Vagina (tissue), 2 donors: ENCODE measurements around the gene TRIM47. TPM values are rescaled to one million over a fixed set of nuclear protein-coding genes. Genes with fewer than 3 reads are reported as not detected.

Experiments used
- DNase-seq, 2 donors: peaks; one replicate each; pipeline ENCODE4 v3.0.0-alpha.2; 2017; ENCODE audit errors: extremely low spot score in 2 of 2
- H3K27ac ChIP-seq: fragments of 200-600 bp; sonication (generic); one replicate; pipeline ENCODE4 v1.5.1; 2019
- H3K27me3 ChIP-seq: fragments of 200-600 bp; sonication (generic); one replicate; pipeline ENCODE4 v1.5.1; 2019
- H3K36me3 ChIP-seq, 2 donors: fragments of 200-600 bp; sonication (generic); one replicate each; pipeline ENCODE4 v1.5.1; 2017 to 2019
- H3K4me1 ChIP-seq: fragments of 200-600 bp; sonication (generic); one replicate; pipeline ENCODE4 v1.5.1; 2019
- H3K4me3 ChIP-seq, 2 donors: fragments of 200-600 bp; sonication (generic); 1 replicate in 1 of 2; 2 replicates in 1 of 2; pipeline ENCODE4 v1.5.1; 2016 to 2019
- H3K9me3 ChIP-seq: fragments of 200-600 bp; sonication (generic); one replicate; pipeline ENCODE4 v1.5.1; 2019
- CTCF ChIP-seq, 3 experiments: fragments of 450-650 bp in 2 of 3; fragments of 200-600 bp in 1 of 3; sonication (generic) in 1 of 3; IDR thresholded peaks; one replicate each; pipeline ENCODE4 v1.5.1; 2017 to 2019; ENCODE audit warnings: antibody characterized with exemption in 3 of 3, mild to moderate bottlenecking in 2 of 3, moderate library complexity in 2 of 3
- POLR2A ChIP-seq, 2 donors: fragments of 450-650 bp; IDR thresholded peaks; one replicate each; pipeline ENCODE4 v1.6.1; 2017; ENCODE audit warnings: antibody characterized with exemption in 2 of 2, mild to moderate bottlenecking in 2 of 2, moderate library complexity in 2 of 2
- POLR2AphosphoS5 ChIP-seq, 2 donors: sonication (generic); formaldehyde crosslinking; IDR thresholded peaks; one replicate each; pipeline ENCODE4 v1.9.0; 2017; ENCODE audit warnings: antibody characterized with exemption in 2 of 2, mild to moderate bottlenecking in 2 of 2, low read depth in 1 of 2; ENCODE audit not compliant: insufficient read depth in 1 of 2
- intact Hi-C: fragments of 100-400 bp; cut with DNase I; formaldehyde crosslinking; loops from one replicate; pipeline ENCODE4 v1.15.1; 2023
- total RNA-seq: library from RNA; depleted of rRNA; stranded (reverse); fragments of >200 nt; gene quantifications from one replicate; pipeline ENCODE4 v1.2.3, GENCODE V29; 2016

TRIM47 gene
- total RNA-seq, 1 donor from 2014 or later, result 63.3 TPM

GRCh38 chr17:75902406-75902805, 24.0 kb upstream of the TRIM47 start:
- no peak for DNase-seq
- H3K9me3 ChIP-seq, result no peaks in the 10 kb centered on the region
- no peaks in the 10 kb centered on the region for H3K27me3 ChIP-seq
- peaks cover 0 to 35% of the 10 kb centered on the region in 2 donors for H3K36me3 ChIP-seq
- H3K4me1 ChIP-seq, result peaks cover 32% of the 10 kb centered on the region
- no peak overlapping the region for H3K27ac ChIP-seq
- no peak for TF ChIP-seq POLR2AphosphoS5 (IDR thresholded peaks at IDR 0.05; ENCODE audit: insufficient read depth in 1 of 2, low read depth in 1 of 2)
- TF ChIP-seq POLR2A (IDR thresholded peaks at IDR 0.05), result no peak
- TF ChIP-seq CTCF (IDR thresholded peaks at IDR 0.05), result no peak
- intact Hi-C loops, result no loop called here
- H3K4me3 ChIP-seq, result no peak overlapping the region

- no peaks in the 10 kb centered on the region for H3K9me3 ChIP-seq
- no peak overlapping the region for H3K4me3 ChIP-seq
- peaks cover 0 to 35% of the 10 kb centered on the region in 2 donors for H3K36me3 ChIP-seq
- no peaks in the 10 kb centered on the region for H3K27me3 ChIP-seq
- DNase-seq, result no peak
- TF ChIP-seq POLR2AphosphoS5 (IDR thresholded peaks at IDR 0.05; ENCODE audit: insufficient read depth in 1 of 2, low read depth in 1 of 2), result no peak
- no peak for TF ChIP-seq POLR2A (IDR thresholded peaks at IDR 0.05)
- H3K4me1 ChIP-seq, result peaks cover 37% of the 10 kb centered on the region
- H3K27ac ChIP-seq, result no peak overlapping the region
- intact Hi-C loops, result no loop called here
Measured at GRCh38 chr17:75901727-75902126, 23.3 kb upstream of the TRIM47 start.

GRCh38 chr17:75900691-75901533, 22.5 kb upstream of the TRIM47 start:
- Histone ChIP-seq H3K4me1 (peaks cover 34% of the 10 kb centered on the region), H3K4me3 (no peak overlapping the region), H3K27ac (no peak overlapping the region), H3K9me3 (no peaks in the 10 kb centered on the region), H3K27me3 (no peaks in the 10 kb centered on the region), H3K36me3 (peaks cover 0 to 35% of the 10 kb centered on the region in 2 donors)
- TF ChIP-seq POLR2A (IDR thresholded peaks at IDR 0.05) (no peak), CTCF (IDR thresholded peaks at IDR 0.05) (no peak), POLR2AphosphoS5 (IDR thresholded peaks at IDR 0.05; ENCODE audit: insufficient read depth in 1 of 2, low read depth in 1 of 2) (no peak)
- intact Hi-C loops, result no loop called here
- DNase-seq, result no peak

GRCh38 chr17:75899767-75900468, 21.5 kb upstream of the TRIM47 start:
- intact Hi-C loops, result no loop called here
- H3K9me3 ChIP-seq, result no peaks in the 10 kb centered on the region
- no peak overlapping the region for H3K27ac ChIP-seq
- DNase-seq, result no peak
- no peak overlapping the region for H3K4me3 ChIP-seq
- H3K4me1 ChIP-seq, result peaks cover 36% of the 10 kb centered on the region
- no peaks in the 10 kb centered on the region for H3K27me3 ChIP-seq
- TF ChIP-seq POLR2A (IDR thresholded peaks at IDR 0.05), result no peak
- no peak for TF ChIP-seq POLR2AphosphoS5 (IDR thresholded peaks at IDR 0.05; ENCODE audit: insufficient read depth in 1 of 2, low read depth in 1 of 2)
- no peak for TF ChIP-seq CTCF (IDR thresholded peaks at IDR 0.05)
- peaks cover 0 to 35% of the 10 kb centered on the region in 2 donors for H3K36me3 ChIP-seq

- intact Hi-C loops, result no loop called here
- H3K36me3 ChIP-seq, result peaks cover 0 to 35% of the 10 kb centered on the region in 2 donors
Measured at GRCh38 chr17:75899353-75899752, 21.0 kb upstream of the TRIM47 start.

More at GRCh38 chr17:75899353-75899752, 21.0 kb upstream of the TRIM47 start:
- Histone ChIP-seq H3K9me3 (no peaks in the 10 kb centered on the region), H3K27ac (no peak overlapping the region), H3K4me3 (no peak overlapping the region), H3K27me3 (no peaks in the 10 kb centered on the region), H3K4me1 (peaks cover 40% of the 10 kb centered on the region)
- no peak for DNase-seq
- TF ChIP-seq CTCF (IDR thresholded peaks at IDR 0.05), result no peak
